Stimulated activated CD4-positive, alpha-beta T cell treated with anti-CD3 and anti-CD28 coated beads, TNF-alpha, amount 100 ng/mL, for 1 hour (primary cell): ENCODE results near the gene LINC00632.
A peak's percentile ranks its signal among the peaks of the same experiment; 100 is the strongest.

Experiments
- DNase-seq, 3 donors: peaks; one replicate each; pipeline ENCODE4 v3.0.0-alpha.2; 2020; ENCODE audit warnings: low read depth in 3 of 3, low spot score in 1 of 3

The LINC00632 gene

GRCh38 chrX:140764401-140764919 is 54.9 kb downstream of the LINC00632 start:
- DNase-seq, result no peak

GRCh38 chrX:140765043-140765784 is 55.7 kb downstream of the LINC00632 start:
- no peak for DNase-seq

- peak in 2 of 3 donors; percentile 5 to 8 for DNase-seq
Observed at GRCh38 chrX:140766024-140766611, 56.6 kb downstream of the LINC00632 start.

- DNase-seq, result no peak
Observed at GRCh38 chrX:140767646-140768045, 58.1 kb downstream of the LINC00632 start.

- DNase-seq, result no peak
Observed at GRCh38 chrX:140775211-140775610, 65.7 kb downstream of the LINC00632 start.

- no peak for DNase-seq
Observed at GRCh38 chrX:140776320-140776719, 66.8 kb downstream of the LINC00632 start.

- no peak for DNase-seq
Observed at GRCh38 chrX:140794642-140795041, 85.1 kb downstream of the LINC00632 start.

GRCh38 chrX:140799216-140799615 is 89.7 kb downstream of the LINC00632 start:
- DNase-seq, result no peak

GRCh38 chrX:140804292-140804691 is 94.7 kb downstream of the LINC00632 start:
- DNase-seq, result no peak

GRCh38 chrX:140815868-140816267 is 106.3 kb downstream of the LINC00632 start:
- no peak for DNase-seq

GRCh38 chrX:140817943-140818342 is 108.4 kb downstream of the LINC00632 start:
- DNase-seq, result no peak

- no peak for DNase-seq
Observed at GRCh38 chrX:140821280-140821679, 111.7 kb downstream of the LINC00632 start.

- DNase-seq, result no peak
Observed at GRCh38 chrX:140822184-140822583, 112.6 kb downstream of the LINC00632 start.

GRCh38 chrX:140822861-140823260 is 113.3 kb downstream of the LINC00632 start:
- DNase-seq, result no peak

- DNase-seq, result no peak
Observed at GRCh38 chrX:140836874-140837273, 127.3 kb downstream of the LINC00632 start.
